Adipocyte (in vitro differentiated cells): ENCODE data around the gene SAE1.

Experiments used
- DNase-seq: peaks from one replicate; pipeline ENCODE4 v3.0.0-alpha.2; 2015; ENCODE audit warnings: low read depth
- H3K27me3 ChIP-seq: replicated peaks from 2 replicates; pipeline ENCODE4 v1.7.0; 2013; ENCODE audit warnings: mild to moderate bottlenecking, low read length, moderate library complexity; ENCODE audit not compliant: control insufficient read depth, insufficient read depth
- H3K36me3 ChIP-seq: 2 replicates; pipeline ENCODE4 v1.7.0; 2013; ENCODE audit warnings: low read length, mild to moderate bottlenecking, moderate library complexity; ENCODE audit not compliant: control insufficient read depth, insufficient read depth, severe bottlenecking
- H3K4me1 ChIP-seq: 2 replicates; pipeline ENCODE4 v1.7.0; 2013; ENCODE audit warnings: mild to moderate bottlenecking, low read length, moderate library complexity; ENCODE audit not compliant: control insufficient read depth, insufficient read depth
- H3K4me3 ChIP-seq: 2 replicates; pipeline ENCODE4 v1.7.0; 2013; ENCODE audit warnings: mild to moderate bottlenecking, low read length, moderate library complexity
- H3K9ac ChIP-seq: 2 replicates; pipeline ENCODE4 v1.7.0; 2013; ENCODE audit warnings: mild to moderate bottlenecking, low read length, moderate library complexity
- H3K9me3 ChIP-seq: 2 replicates; pipeline ENCODE4 v1.7.0; 2013; ENCODE audit warnings: mild to moderate bottlenecking, low read length, moderate library complexity; ENCODE audit not compliant: control insufficient read depth

SAE1 gene

GRCh38 chr19:47253970-47254369, 123.3 kb downstream of the SAE1 start:
- Histone ChIP-seq H3K36me3 (peaks cover 5% of the 10 kb centered on the region), H3K9me3 (no peaks in the 10 kb centered on the region), H3K4me3 (no peak overlapping the region), H3K27me3 (no peaks in the 10 kb centered on the region), H3K4me1 (peaks cover 25% of the 10 kb centered on the region), H3K9ac (no peak overlapping the region)
- no peak for DNase-seq

GRCh38 chr19:47255879-47256692, 125.5 kb downstream of the SAE1 start, which contains the start of gene CCDC9:
Gene CCDC9 (plus strand): TSS chr19:47256525. CDS start chr19:47258401, 1,876 bp downstream.
- H3K36me3 ChIP-seq, result peaks cover 26% of the 10 kb centered on the region
- DNase-seq, result peak; percentile 98
- peak within 1 kb of the TSS; percentile 84 for H3K4me3 ChIP-seq

GRCh38 chr19:47256693-47257410, 126.2 kb downstream of the SAE1 start:
- Histone ChIP-seq H3K27me3 (no peaks in the 10 kb centered on the region), H3K36me3 (peaks cover 28% of the 10 kb centered on the region), H3K9me3 (no peaks in the 10 kb centered on the region), H3K4me1 (peaks cover 25% of the 10 kb centered on the region), H3K4me3 (peak overlapping the region; percentile 79), H3K9ac (peak overlapping the region; percentile 84)
- peak; percentile 100 for DNase-seq

More at GRCh38 chr19:47255879-47256692, 125.5 kb downstream of the SAE1 start, which contains the start of gene CCDC9:
- Histone ChIP-seq H3K27me3 (no peaks in the 10 kb centered on the region), H3K9ac (peak within 1 kb of the TSS; percentile 91), H3K4me1 (peaks cover 25% of the 10 kb centered on the region), H3K9me3 (no peaks in the 10 kb centered on the region)

- peak; percentile 45 for DNase-seq
- H3K9me3 ChIP-seq, result no peaks in the 10 kb centered on the region
- peaks cover 25% of the 10 kb centered on the region for H3K4me1 ChIP-seq
- H3K36me3 ChIP-seq, result peaks cover 32% of the 10 kb centered on the region
- H3K9ac ChIP-seq, result peak overlapping the region; percentile 91
- peak overlapping the region; percentile 84 for H3K4me3 ChIP-seq
- no peaks in the 10 kb centered on the region for H3K27me3 ChIP-seq
Measured at GRCh38 chr19:47257411-47258169, 127.0 kb downstream of the SAE1 start.

- Histone ChIP-seq H3K4me3 (peak overlapping the region; percentile 84), H3K27me3 (no peaks in the 10 kb centered on the region), H3K9me3 (no peaks in the 10 kb centered on the region), H3K9ac (peak overlapping the region; percentile 91), H3K36me3 (peaks cover 39% of the 10 kb centered on the region), H3K4me1 (peaks cover 21% of the 10 kb centered on the region)
- no peak for DNase-seq
Measured at GRCh38 chr19:47258434-47258833, 127.8 kb downstream of the SAE1 start.

GRCh38 chr19:47258895-47259555, 128.4 kb downstream of the SAE1 start:
- H3K4me3 ChIP-seq, result no peak overlapping the region
- no peak for DNase-seq

More at GRCh38 chr19:47258895-47259555, 128.4 kb downstream of the SAE1 start:
- Histone ChIP-seq H3K36me3 (peaks cover 39% of the 10 kb centered on the region), H3K27me3 (no peaks in the 10 kb centered on the region), H3K9ac (peak overlapping the region; percentile 91), H3K9me3 (no peaks in the 10 kb centered on the region), H3K4me1 (peaks cover 15% of the 10 kb centered on the region)
